HG03439 (cell line): ENCODE data around the gene DPY19L2.
A peak's percentile ranks its signal among the peaks of the same experiment; 100 is the strongest.
"Not testable (repeated sequence)": the region's sequence is repeated elsewhere in the genome, so short reads cannot be mapped to it uniquely, and the experiment has no call there.

ENCODE experiments used
- ATAC-seq: cut with Tn5 transposase; IDR thresholded peaks from one replicate; pipeline ENCODE4 v1.9.1; 2021; ENCODE audit warnings: mild to moderate bottlenecking, moderate library complexity; ENCODE audit not compliant: unreplicated experiment

DPY19L2 gene

DNA sequence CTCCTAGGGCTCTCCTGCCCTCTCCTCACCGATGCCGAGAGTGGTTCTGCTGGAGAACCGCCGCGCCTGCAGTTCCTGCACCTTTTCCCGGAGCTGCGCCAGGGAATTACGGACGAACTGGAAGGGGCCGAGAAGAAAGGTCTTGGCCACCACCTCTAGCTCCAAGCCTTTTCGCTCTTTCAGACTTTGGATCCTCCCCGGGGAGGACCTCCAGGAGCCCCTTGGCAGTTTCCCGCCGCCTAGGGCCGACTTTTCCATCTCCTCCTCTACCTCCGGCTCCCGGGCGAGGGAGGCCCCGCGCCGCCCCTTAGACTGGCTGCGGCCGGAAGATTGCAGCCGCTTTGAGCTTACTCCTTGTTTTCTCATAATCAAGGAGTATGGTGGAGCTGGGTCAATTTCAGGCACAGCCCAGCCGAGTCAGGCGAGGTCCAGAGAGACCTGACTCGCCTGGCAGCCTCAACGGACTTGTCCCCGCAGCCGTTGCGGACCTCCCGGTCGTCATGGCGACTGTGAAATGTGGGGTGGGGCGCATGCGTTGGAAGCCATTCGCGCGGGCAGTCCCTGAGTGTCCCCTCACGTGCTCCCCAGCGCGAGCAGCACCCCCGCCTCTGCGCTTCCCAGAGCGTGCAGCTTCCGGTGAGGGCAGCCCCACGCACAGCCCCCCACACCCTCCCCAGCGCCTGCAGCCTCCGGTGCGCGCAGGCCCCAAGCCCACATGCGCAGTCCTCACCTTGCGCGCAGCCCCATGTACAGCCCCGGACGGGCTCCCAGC lies at the start of gene DPY19L2:
Gene DPY19L2, minus strand, starts transcription at position 466 of the 772 bp plus-strand sequence. Its CDS starts 100 bp downstream, at position 366.
- ATAC-seq, result peak; percentile 96

DNA sequence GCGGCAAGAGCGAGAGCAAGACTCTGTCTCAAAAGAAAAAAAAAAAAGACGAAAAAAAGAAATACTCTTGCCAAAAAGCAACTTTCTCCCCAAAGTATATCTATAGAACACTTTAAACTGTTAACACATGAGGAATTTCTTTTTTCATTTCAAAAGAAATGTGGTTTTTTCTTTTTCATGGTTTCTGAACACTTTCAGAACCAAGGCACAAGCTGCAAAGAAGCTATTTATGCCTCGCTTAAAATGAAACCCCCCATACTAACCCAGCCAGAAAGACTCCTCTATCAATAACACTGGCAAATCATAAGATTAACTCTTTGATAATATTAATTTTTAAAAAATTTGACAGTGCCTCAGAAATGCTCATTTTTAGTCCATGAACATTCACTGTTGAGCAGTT lies 48.6 kb upstream of the DPY19L2 start:
- ATAC-seq, result not testable (repeated sequence)

DNA sequence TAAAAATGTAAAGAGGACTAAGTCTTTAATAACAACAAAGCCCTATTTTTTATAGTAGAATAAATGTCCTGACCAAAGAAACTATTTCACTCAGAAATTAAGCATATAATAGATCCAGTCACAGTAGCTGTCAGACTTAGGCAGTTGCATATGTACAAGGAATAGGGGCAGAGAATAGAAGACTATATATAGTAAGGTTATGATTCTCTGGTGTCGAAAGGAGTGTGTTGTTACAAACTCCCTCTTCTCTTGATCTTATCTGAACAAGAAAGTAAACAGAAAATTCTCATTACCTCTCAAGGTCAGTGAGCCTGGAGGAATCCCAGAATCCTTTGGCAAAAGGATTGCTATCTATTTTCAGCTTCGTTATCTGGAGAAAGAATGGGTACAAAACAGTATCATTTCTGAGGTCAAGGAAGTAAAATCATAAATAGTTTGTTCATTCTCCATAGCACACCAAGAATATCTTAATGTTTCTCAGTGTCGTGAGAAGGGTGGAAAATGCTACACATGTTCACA lies 46.9 kb upstream of the DPY19L2 start:
- ATAC-seq, result not testable (repeated sequence)

DNA sequence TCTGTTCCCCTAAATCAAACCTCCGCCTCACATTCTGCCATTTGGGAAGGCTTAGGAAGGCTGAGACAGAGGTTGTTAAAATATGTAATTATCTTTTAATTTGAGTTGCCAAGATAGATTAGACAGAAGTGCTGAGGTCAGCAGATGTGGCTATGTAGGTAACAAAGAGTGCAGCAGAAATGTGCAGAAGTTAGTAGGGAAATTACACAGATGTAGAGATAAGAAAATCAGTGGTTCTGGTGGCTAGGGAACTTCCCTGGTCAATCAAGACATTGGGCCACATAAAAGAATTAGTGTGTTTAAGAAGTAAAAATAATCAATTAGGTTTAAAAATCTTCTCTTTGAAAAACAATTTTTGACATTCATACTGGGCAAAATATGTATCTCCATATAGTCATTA lies 46.1 kb upstream of the DPY19L2 start:
- not testable (repeated sequence) for ATAC-seq

DNA sequence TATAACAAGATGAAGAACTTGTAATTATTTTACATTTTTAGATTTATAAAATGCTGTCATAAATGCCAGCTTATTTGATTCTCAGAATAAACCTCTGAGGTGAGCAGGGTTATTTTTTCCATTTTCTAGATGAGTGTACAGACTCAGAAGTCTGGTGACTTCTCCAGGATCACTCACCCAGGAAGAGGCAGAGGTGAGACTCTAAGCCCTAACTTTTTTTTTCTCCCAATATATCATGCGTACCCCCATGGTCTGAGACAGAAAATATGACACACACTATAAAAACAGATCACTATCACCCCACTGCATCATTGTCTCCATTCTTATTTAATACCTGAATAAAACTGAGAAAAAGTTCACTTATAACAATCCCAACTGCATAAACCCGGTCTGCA lies 45.4 kb upstream of the DPY19L2 start:
- ATAC-seq, result not testable (repeated sequence)

DNA sequence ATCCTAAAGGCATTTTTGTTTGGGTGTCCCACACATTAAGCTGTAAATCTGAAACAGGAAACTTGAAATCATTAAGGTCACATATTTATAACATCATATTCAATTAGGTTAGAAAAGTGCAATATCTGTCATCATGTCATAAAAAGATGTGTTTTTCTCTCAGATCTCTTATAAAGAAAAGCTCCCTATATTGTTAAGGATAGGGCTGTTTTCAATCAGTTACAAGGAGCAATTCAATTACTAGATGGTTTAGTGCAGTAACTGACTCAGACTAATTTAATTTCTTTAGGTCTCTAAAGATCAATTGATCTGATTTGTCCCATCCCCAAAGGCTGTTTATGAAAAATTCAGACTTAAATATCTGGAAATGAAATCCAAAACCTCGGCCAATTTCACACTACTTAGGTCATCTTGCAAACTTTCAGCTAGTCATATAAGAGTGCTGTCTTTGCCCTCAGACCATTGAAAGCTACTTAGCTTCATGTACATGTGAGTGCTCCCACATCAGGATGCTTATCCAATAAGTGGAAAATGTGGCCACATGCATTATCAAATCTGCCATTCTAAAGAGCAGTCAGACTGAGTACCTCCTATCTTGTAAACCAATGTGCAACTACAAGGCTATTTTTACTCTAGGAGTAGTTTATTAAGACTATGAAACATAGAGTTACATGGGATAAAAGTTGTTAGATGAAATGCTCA lies 44.8 kb upstream of the DPY19L2 start:
- not testable (repeated sequence) for ATAC-seq

DNA sequence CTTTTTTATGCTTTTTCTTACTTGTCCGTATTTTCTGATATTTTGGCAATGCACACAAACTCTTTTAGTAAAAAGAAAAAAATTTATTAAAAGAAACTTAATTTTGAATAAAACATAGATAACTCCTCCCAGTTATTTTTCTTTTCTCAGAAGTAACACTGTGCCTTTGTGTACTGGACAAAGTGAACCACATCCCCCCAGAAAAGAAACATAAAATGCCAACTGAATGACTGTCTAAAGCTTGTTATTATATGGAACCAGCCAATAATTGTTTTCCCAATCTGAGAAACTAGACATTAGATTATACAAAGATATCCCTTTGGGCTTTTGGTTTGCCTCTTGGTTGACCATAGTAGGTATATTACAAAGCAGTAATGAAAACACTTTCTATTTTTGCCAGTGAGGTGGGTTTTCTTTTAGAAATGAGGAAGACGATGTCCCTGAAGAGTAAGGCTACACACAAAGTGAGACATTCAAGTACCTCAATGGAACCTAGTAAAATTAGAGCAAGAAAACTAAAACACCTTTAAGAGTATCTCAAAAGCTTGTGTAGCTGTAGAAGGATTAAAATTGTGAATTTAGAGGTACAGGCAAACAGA lies 44.2 kb upstream of the DPY19L2 start:
- not testable (repeated sequence) for ATAC-seq

DNA sequence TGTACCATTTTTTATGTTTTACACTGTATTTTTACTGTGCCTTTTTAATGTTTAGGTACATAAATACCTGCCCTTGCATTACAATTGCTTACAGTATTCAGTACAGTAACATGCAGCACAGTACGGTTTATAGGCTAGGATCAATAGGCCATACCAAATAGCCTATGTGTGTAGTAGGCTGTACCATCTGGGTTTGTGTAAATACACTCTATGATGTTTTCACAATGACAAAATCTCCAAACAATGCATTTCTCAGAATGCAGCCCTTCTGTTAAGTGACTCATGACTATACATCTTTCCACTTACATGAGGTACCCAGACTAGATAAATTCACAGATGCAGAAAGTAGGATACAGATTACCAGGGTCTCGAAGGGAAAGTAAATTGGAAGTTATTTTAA lies 43.0 kb upstream of the DPY19L2 start:
- not testable (repeated sequence) for ATAC-seq

DNA sequence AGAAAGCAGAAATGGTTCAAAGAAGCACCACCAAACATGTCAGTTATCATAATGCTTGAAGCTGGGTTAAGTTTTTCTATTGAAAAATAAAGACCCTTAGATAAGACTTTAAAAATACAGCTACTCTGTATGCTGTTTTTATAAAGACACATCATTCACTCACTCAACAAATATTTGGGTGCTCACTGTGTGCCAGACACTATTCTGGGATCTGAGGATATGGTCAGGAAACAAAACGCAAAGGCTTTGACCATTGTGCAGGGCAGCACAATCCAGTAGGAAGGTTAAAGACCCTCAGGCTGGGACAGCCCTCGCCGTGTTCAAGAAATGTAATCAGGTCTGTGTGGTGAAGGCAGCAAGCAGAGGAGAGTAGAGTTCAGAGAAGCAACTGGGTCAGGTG lies 38.0 kb upstream of the DPY19L2 start:
- no peak for ATAC-seq

DNA sequence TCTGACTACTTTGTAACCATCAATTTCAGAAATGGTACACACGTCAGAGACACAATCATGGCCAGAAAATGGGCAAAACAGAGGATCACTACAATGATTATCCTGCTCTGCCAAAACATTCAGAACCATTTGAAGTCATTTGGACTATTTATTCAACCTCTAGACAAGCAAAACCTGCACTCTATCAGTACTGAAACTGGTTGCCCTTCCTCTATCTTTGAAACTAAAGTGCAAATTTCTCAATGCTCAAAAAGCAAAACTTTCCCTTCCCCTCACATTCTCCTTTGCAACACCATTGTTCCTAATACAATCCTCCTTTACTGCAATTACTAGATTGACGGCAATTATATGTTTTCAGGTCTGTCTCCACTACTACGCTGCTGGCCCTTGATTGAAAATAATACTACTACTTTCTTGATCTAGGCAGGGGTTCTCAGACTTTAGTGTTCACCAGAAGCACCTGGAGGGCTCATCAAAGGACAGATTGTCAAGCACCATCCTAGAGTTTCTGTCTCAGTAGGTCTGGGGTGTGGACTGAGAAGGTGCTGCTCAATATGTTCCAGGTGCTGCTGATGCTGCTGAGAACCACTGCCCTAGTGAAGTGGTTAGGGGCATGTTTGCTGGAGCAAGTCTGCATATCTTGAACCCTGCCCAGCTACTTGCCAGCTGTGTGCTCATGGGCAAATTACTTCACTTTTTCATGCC lies 31.5 kb upstream of the DPY19L2 start:
- not testable (repeated sequence) for ATAC-seq

DNA sequence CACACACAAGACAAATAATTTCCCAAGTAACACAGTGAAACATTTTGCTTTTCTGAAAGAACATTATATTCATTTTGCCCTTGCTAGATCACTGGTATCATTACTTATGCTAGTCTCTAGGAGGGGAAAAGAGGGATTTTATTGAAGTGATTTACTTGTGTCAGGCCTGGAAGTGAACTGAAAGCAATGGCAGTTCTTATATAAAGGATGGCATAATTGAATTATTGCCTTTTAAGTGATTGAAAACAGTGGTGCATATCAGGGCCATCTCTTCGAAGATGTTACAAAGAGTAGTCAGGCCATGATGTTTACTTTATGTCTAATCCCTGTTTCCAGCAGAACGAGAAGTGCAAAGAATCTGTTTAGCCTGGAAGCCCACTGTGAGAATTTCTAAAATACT lies 30.7 kb upstream of the DPY19L2 start:
- not testable (repeated sequence) for ATAC-seq

DNA sequence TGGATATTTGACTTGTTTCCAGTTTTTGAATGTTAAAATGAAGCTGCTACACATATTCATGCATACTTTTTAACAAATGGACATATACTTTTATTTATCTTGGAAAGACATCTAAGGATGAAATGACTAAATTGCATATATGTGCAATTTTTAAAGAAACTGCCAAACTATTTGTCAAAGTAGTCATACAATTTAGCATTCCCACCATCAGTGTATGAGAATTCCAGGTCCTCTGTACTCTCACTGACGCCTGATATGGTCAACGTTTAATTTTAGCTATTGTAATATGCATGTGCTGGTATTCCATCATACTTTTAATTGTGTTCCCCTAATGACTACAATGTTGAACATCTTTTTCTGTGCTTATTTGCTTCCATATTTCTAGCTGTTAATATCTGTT lies 22.5 kb upstream of the DPY19L2 start:
- ATAC-seq, result not testable (repeated sequence)

DNA sequence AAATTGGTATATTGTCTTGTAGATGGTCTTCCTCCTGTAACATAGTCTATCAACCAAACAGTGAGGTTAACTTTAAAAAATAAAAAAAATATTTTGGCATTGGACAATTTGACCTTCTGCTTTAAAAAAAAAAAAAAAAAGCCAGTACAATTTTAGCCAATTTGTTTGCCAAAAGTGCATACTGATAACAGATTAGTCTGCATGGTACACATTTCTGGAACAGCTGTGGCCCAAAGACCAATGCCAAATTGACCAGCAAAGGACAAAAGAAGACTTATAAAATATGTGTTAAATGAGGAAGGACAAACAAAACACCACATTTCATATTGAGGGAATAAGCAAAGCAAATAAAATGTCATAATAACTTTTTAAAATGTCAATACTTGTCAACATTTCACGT lies 20.8 kb upstream of the DPY19L2 start:
- not testable (repeated sequence) for ATAC-seq

DNA sequence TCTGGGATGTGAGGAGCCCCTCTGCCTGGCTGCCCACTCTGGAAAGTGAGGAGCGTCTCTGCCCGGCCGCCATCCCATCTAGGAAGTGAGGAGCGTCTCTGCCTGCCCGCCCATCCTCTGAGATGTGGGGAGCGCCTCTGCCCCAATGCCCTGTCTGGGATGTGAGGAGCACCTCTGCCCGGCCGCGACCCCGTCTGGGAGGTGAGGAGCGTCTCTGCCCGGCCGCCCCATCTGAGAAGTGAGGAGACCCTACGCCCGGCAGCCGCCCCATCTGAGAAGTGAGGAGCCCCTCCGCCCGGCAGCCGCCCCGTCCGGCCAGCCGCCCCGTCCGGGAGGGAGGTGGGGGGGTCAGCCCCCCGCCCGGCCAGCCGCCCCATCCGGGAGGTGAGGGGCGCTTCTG lies 18.3 kb upstream of the DPY19L2 start:
- not testable (repeated sequence) for ATAC-seq

DNA sequence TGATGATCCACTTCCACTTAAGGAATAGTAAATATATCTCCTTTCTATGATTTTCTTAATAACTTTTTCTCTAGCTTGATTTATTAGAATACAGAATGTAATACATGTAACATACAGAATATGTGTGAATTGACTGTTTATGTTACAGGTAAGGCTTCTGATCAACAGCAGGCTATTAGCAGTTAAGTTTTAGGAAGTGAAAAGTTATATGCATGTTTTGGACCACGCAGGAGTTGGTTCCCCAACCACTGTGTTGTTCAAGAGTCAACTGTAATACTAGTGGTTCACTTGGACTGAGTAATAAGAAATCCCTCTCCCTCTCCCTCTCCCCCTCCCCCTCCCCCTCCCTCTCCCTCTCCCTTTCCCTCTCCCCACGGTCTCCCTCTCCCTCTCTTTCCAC lies 17.5 kb upstream of the DPY19L2 start:
- ATAC-seq, result not testable (repeated sequence)

DNA sequence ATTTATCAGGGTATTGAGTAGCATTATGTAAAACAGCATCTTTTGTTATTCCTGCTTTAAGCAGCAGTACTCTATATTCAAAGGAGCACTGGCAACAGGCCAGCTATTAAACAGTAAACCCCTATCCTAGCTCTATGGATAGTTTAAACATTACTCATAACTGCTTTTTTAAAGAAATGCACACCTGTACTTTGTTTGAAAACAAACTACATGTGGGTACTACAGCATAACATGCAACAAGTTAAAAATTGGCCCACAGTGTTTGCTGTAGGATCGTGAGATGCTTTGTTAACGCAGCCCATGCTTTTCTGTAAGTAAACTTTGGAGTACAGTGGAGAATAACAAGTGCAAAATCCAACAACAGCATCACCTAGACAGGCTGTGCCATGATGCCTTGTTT lies 14.3 kb upstream of the DPY19L2 start:
- ATAC-seq, result not testable (repeated sequence)

DNA sequence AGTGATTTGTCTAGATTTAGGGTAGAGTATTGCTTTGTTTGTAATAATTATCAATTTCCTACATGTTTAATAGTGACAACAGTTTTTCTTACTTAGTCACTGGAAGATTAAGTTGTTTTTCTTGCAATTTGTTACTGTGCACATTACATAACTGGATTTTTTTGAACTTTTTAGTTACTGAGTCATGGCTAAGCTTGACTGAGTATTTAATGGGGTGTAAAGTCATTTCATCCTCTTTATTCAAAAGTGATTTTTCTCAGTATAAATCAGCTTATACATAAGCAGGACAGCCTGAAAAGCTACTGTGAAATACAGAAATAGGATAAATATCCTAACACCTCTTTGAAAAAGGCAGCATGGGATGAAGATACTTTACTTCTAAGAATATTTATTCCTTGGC lies 12.5 kb upstream of the DPY19L2 start:
- not testable (repeated sequence) for ATAC-seq

DNA sequence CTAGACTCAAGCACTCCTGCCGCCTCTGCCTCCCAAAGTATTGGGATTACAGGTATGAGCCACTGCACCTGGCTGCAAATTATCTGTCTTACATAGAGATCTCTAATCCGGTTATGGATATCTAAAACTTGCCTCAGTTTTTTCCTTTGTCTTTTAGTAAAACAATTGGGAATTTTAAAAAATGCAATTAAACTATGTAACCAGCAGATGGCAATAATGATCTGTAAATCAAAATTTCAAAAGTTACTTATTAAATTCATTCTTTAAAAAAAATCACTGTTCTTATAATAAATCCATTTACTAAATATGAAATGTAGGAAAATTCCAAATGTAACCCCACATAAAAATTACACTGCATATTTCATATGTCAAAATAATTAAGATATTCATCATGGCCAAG lies 4.3 kb upstream of the DPY19L2 start:
- ATAC-seq, result not testable (repeated sequence)

DNA sequence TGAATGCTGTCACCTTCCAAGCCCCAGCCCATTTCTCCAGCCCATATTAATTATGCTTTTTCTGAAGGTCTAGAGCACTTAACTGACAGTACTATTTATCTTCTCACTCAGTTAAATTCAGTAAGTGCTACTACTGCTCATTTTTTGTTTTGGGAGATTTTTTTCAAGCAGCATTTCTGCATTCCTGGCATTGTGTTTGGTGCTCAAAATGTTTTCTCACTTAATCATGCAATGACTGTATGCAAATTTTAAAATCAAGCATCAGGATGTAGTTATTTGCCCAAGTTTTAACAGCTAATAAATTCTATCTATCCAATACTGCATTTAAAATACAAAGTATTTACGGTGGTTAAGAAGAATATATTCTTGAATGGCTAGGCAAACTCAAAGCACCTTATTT lies 1.6 kb upstream of the DPY19L2 start:
- not testable (repeated sequence) for ATAC-seq

DNA sequence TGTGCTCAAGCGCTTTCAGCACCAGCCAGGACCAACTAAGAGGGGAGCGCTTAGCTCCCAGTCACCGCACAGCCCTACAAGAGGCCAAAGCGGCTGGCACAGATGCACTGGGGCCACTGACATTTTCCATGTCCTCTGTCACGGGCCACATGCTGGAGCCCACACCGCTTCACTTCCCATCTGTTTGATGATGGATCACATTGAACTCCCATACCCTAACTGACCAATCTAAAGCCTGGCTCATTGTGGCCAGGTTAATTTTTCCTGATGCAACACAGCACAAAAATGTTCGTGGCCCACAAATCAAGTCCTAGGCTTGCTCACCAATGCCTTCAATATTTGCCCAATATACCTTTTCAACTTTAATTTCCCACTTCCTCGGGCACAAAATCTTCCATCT lies 1.1 kb upstream of the DPY19L2 start:
- ATAC-seq, result not testable (repeated sequence)

DNA sequence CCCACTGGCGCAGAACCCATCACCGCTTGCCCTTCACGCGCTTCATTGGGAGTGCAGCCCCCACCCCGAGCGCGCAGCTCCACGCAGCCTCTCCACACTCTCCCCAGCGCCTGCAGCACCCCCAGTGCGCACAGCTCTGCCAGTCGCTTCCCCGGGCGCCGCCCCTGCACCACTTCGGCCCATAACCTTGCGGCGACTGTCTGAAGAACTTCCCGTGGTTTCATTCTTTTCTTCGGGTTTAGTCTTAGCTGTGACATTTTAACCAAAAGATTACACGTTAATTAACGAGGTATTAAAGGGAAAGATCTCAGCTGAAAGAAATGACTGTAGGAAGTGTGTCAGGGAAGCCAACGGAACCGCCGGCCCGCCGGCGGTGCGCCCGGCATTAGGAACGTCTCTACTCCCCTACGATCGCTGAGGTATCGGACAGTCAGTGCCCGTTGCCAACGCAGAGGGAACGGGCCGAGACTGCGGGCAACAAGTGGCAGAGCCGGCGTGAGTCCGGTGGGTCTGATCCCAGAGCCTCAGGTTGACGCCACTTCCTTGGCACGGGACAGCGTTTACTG lies 590 bp upstream of the DPY19L2 start:
- ATAC-seq, result peak; percentile 43
